SIG-M5 (cell line): ENCODE results near the gene GOLGA6L10.
"Not testable (repeated sequence)": the region's sequence is repeated elsewhere in the genome, so short reads cannot be mapped to it uniquely, and the experiment has no call there.

Experiments used
- DNase-seq: peaks from one replicate; lab custom pipeline; 2025; lab: John Stamatoyannopoulos, UW

The GOLGA6L10 gene

GRCh38 chr15:82299511-82299914 is 49.8 kb downstream of the GOLGA6L10 start:
- DNase-seq, result not testable (repeated sequence)

GRCh38 chr15:82298520-82298919 is 50.8 kb downstream of the GOLGA6L10 start:
- DNase-seq, result no peak

GRCh38 chr15:82298032-82298431 is 51.2 kb downstream of the GOLGA6L10 start:
- DNase-seq, result no peak

DNA sequence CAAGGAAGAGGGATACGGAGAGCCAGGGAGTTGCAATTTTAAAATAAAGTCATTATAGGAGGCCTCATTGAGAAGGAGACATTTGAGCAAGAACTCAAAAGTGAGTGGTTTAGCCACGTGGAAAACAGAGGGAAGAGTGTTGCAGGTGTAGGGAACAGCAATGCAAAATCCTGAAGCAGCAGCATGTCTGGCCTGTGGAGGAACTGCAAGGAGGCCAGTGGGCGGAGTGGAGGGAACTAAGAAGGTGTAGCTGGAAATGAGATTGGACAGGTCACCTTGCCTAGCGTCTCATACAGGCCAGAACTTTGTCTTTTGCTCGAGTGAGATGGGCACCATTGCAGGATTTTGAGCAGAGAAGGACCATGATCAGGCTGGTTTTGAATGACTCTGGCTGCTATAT is 51.7 kb downstream of the GOLGA6L10 start:
- DNase-seq, result no peak

GRCh38 chr15:82294061-82294690 is 55.1 kb downstream of the GOLGA6L10 start:
- DNase-seq, result no peak

DNA sequence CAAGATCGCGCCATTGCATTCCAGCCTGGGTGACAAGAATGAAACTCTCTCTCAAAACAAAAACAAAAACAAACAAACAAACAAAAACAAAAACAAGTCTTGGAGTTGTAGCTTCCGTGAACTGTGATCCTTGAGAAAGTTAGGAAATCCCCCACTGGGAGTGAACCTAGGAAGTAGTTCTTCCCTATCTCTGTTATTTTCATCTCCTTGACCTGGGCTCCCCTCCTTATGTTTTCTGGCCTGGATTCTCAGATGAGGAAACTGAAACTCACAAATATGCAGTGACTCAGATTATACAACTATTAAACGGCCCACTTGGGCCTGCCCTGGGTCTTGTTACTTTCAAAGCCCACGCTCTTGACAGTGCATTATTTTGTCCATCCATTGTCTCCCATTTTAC is 57.0 kb downstream of the GOLGA6L10 start:
- DNase-seq, result no peak
